SH-SY5Y (cell line): ENCODE results near the gene ALDH3A1.

Experiments used
- GATA2 ChIP-seq: IDR thresholded peaks from 2 replicates; pipeline ENCODE4 v1.6.1; 2011; ENCODE audit warnings: mild to moderate bottlenecking, low read depth, low read length
- GATA3 ChIP-seq: IDR thresholded peaks from 2 replicates; pipeline ENCODE4 v1.6.1; 2011; ENCODE audit warnings: low read depth, mild to moderate bottlenecking, low read length, moderate library complexity

ALDH3A1 gene

GRCh38 chr17:19712436-19713004 is 35.6 kb downstream of the ALDH3A1 start:
- TF ChIP-seq GATA2, result no peak
- TF ChIP-seq GATA3, result no peak

DNA sequence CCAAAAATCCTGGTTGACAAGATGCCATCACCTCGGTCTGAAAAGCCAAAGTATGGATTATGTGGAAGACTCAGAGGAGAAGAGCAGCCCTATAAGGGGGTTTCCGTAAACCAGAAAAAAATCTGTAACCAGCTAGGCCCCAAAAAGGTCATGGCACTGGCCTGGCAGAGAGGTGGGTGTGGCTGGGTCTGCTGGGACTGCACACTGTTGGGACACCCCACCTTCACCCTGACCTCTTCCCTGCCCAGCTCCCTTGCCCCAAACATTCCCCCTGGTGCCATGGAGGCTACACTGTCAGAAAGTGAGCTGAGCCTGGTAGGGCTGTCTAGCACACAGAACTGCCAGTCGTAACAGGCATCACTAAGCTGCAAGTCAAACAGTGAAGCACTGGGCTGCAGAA is 38.3 kb downstream of the ALDH3A1 start:
- TF ChIP-seq GATA3 (no peak), GATA2 (no peak)

DNA sequence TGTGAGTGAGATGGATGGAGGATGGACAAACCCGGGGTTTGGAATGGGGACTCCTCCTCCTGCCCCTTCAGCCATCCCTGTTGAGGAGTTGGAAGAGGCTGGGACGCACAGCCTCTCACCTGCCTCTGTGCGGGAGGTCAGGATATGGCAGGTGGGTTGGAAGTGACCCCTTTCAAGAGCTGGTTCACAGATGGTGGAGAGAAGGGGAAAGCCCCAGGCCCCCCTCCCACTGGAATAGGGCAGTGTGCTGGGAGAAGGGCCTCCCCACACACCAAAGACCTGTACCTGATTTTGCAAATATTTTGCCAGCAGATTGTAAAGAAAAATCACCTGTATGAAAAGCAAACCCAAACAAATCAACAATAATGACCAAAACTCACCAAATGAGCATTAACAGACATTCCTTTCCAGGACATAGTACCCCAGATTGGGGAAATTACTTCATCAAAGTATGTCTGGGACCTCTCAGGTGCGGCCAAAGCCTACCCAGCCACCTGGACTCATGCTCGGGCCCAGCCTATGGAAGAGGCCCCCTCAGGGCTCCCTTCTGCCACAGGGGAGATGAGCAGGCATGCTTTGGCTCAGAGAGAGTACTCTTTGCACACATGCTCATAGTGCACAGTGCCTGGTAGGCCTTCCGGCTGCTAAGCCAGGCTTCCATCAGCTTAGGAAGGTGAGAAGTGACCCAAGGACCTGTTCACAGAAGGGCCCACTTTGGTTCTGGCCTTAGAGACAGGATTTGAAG is 39.5 kb downstream of the ALDH3A1 start:
- no peak for TF ChIP-seq GATA2
- no peak for TF ChIP-seq GATA3

GRCh38 chr17:19707728-19708221 is 40.3 kb downstream of the ALDH3A1 start:
- TF ChIP-seq GATA2 (no peak), GATA3 (no peak)

GRCh38 chr17:19706791-19707727 is 41.0 kb downstream of the ALDH3A1 start:
- TF ChIP-seq GATA2 (no peak), GATA3 (no peak)

GRCh38 chr17:19705771-19706770 is 42.0 kb downstream of the ALDH3A1 start:
- TF ChIP-seq GATA2 (no peak), GATA3 (no peak)

DNA sequence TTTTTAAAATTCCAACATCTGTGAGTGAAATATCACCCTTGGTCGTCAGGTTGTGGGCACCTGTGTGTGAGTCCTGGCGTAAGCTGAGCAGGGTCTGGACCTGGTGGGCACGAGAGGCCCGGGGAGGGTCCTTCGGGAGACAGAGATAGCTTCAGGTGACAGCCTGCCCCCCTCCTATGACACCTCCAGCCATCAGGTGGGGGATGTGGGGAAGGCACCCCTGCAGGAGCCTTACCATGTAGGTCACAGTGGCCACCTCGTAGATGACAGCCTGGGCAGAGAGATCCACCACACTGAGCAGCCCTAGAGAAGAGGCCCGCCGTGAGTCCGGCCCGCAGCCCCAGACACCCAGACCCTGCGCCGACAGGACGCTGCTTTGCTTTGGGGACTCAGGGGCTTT is 42.9 kb downstream of the ALDH3A1 start:
- TF ChIP-seq GATA2, result no peak
- TF ChIP-seq GATA3, result no peak

GRCh38 chr17:19703828-19704613 is 44.1 kb downstream of the ALDH3A1 start:
- TF ChIP-seq GATA3 (no peak), GATA2 (peak; percentile 38; the same call in 1 of the 2 replicates)

GRCh38 chr17:19703106-19703827 is 44.8 kb downstream of the ALDH3A1 start:
- TF ChIP-seq GATA2 (no peak), GATA3 (no peak)

- TF ChIP-seq GATA2 (no peak), GATA3 (no peak)
Measured at GRCh38 chr17:19702217-19702641, 45.9 kb downstream of the ALDH3A1 start.
